Kidney (tissue), 14 donors: ENCODE results near the gene UBASH3A. TPM values are rescaled to one million over a fixed set of nuclear protein-coding genes. Genes with fewer than 3 reads are reported as not detected.

Source experiments
- DNase-seq, 5 donors: peaks; one replicate each; pipeline ENCODE4 v3.0.0-alpha.2; 2013 to 2020
- FAIRE-seq: peaks from 2 replicates; lab custom pipeline; 2012; peaks lifted over from hg19 to GRCh38; lab: Jason Lieb, UNC
- H3K27ac ChIP-seq, 2 donors: one replicate each; pipeline ENCODE4 v1.7.0; 2013; ENCODE audit warnings: low read depth in 2 of 2, low read length in 2 of 2, inconsistent platforms in 1 of 2
- H3K27me3 ChIP-seq: one replicate; pipeline ENCODE4 v1.7.1; 2013; ENCODE audit warnings: low read length, inconsistent platforms; ENCODE audit not compliant: control insufficient read depth, insufficient read depth
- H3K36me3 ChIP-seq, 3 donors: one replicate each; pipeline versions ENCODE4 v1.7.0 to v1.7.1; 2013; ENCODE audit warnings: low read length in 3 of 3, control low read depth in 1 of 3, inconsistent platforms in 1 of 3; ENCODE audit not compliant: insufficient read depth in 3 of 3, control insufficient read depth in 2 of 3
- H3K4me1 ChIP-seq, 3 donors: one replicate each; pipeline versions ENCODE4 v1.7.0 to v1.7.1; 2013; ENCODE audit warnings: low read length in 3 of 3, inconsistent platforms in 1 of 3, low read depth in 1 of 3; ENCODE audit not compliant: control insufficient read depth in 2 of 3, insufficient read depth in 2 of 3
- H3K4me3 ChIP-seq, 3 donors: one replicate each; pipeline versions ENCODE4 v1.7.0 to v1.8.1; 2013; ENCODE audit warnings: low read length in 3 of 3, control low read depth in 1 of 3, inconsistent platforms in 1 of 3
- H3K9ac ChIP-seq, 3 donors: one replicate each; pipeline versions ENCODE4 v1.7.0 to v1.7.1; 2013; ENCODE audit warnings: low read length in 3 of 3, control low read depth in 1 of 3, inconsistent platforms in 1 of 3
- H3K9me3 ChIP-seq, 3 donors: one replicate each; pipeline versions ENCODE4 v1.7.0 to v1.7.1; 2013; ENCODE audit warnings: low read length in 3 of 3, control low read depth in 1 of 3, inconsistent platforms in 1 of 3; ENCODE audit not compliant: control insufficient read depth in 2 of 3, insufficient read depth in 1 of 3
- intact Hi-C: fragments of 100-400 bp; cut with DNase I; formaldehyde crosslinking; loops from one replicate; pipeline ENCODE4 v1.11.1; 2022
- polyA plus RNA-seq: library from polyadenylated mRNA; stranded (reverse); fragments of 350-450 nt; fragmentation: Illumina TruSeq; extraction: RNeasy Lipid Tissue Mini Kit (QIAGEN cat#74804); gene quantifications from one replicate; pipeline ENCODE4 v1.2.3, GENCODE V29; 2014; ENCODE audit warnings: low read depth, low replicate concordance; ENCODE audit not compliant: insufficient read depth
- total RNA-seq: library from RNA; stranded (reverse); fragmentation: NEBNext Ultra II Directional; extraction: Animal tissue kit (Norgen Biotek cat#: 25700); gene quantifications from one replicate; pipeline ENCODE4 v1.2.1, GENCODE V29; 2021
- TF ChIP-seq, protein P1 (sequence below): IDR thresholded peaks from 3 replicates; pipeline ENCODE4 v1.5.1; 2012; ENCODE audit warnings: mild to moderate bottlenecking, moderate library complexity, borderline replicate concordance; ENCODE audit not compliant: insufficient read depth; ENCODE audit errors: extremely low read depth
- donor health status: control.
- donor health status: control.
- donor health status: control.
- donor health status: control.
- donor health status: control.
- donor health status: DM: yes; HTN: yes; CAD: no.
- donor health status: Normal renal cell carcinoma (clear cell type).

The UBASH3A gene
- total and polyA plus RNA-seq, 2 donors from 2014 or later: 2.7 TPM; not detected in 1

DNA sequence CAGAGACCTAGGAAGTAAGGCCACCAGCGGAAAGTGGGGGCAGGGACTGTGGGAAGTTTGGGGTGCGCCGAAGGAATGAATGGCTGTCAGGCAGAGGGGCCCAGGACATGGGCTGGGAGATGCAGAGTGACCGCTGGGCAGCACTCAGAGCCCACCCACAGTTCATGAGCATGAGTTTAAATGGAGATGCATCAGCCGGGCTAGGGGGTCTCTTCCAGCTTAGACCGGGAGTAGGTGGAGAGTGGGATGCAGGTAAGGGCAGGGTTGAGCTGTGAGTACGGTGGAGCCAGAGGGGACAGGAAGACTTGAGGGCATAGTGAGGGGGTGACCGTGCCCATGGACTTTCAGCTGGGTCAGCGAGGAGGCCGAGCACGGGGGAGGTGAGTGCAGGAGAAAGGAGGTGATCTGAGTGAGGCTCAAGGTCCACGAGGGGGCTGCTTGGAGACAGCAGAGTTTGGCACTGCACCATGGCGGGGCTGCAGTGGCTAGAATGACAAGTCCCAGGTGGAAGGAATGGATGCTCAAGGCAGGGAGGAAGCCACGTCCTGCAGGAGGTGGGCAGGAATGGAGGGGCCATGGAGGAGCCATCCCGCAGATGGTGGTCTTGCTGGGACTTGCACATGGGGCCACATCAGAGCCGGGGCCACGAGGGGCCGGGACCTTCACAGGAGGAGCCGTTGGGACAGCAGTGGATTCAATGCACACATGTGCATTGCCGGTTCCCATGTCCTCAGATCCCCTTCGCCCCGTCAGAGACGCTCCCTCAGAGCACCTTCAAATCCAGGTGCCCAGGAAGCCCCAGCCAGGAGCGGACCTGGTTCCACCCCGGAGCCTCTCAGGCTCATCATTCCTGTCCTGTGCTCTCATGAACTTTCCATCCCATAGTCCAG is 34.9 kb downstream of the UBASH3A start:
- no peak overlapping the region for H3K4me3 ChIP-seq
- no peaks in the 10 kb centered on the region for H3K36me3 ChIP-seq
- DNase-seq (peak in 1 of 5 donors; percentile 55), FAIRE-seq (no peak)
- intact Hi-C loops: no loop called here
- H3K9me3 ChIP-seq: peaks cover 0 to 2% (median 0%) of the 10 kb centered on the region in 3 donors
- TF ChIP-seq, protein P1, sequence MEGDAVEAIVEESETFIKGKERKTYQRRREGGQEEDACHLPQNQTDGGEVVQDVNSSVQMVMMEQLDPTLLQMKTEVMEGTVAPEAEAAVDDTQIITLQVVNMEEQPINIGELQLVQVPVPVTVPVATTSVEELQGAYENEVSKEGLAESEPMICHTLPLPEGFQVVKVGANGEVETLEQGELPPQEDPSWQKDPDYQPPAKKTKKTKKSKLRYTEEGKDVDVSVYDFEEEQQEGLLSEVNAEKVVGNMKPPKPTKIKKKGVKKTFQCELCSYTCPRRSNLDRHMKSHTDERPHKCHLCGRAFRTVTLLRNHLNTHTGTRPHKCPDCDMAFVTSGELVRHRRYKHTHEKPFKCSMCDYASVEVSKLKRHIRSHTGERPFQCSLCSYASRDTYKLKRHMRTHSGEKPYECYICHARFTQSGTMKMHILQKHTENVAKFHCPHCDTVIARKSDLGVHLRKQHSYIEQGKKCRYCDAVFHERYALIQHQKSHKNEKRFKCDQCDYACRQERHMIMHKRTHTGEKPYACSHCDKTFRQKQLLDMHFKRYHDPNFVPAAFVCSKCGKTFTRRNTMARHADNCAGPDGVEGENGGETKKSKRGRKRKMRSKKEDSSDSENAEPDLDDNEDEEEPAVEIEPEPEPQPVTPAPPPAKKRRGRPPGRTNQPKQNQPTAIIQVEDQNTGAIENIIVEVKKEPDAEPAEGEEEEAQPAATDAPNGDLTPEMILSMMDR: no peak
- no peaks in the 10 kb centered on the region for H3K27me3 ChIP-seq
- H3K27ac ChIP-seq: no peak overlapping the region
- H3K9ac ChIP-seq: no peak overlapping the region
- H3K4me1 ChIP-seq: no peaks in the 10 kb centered on the region

DNA sequence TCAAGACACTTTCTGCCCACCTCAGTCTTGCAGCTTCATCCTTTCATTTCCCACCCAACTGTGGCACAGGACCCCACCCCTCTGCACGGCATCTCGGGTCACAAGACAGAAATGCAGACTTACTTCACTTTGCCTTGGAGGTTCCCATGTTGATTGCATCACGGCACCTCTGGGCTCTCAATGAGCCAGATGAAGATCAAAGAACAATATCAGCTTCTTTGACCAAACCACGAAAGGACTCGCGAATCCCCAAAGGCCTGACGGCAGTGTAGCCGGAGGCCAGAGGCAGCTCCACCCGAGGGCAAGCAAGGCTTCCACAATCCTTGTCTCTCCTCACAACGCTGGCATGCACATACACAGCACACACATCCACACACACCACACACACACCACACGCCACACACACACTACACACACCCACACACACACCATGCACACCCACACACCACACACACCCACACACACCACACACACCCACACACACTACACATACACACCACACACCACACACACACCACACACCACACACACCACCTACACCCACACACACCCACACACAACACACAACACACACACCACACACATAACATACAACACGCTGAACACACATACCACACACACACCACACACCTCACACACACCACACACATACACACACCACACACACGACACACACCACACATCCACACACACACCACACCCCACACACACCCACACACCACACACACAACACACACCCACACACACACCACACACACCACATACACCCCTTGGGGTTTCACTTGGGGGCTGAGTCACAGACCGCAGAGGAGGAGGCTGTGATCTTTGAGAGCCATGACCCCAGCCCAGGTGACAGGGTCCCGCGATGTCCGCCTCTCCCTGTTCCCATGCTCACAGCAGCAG is 35.8 kb downstream of the UBASH3A start:
- Histone ChIP-seq H3K4me3 (no peak overlapping the region), H3K9ac (no peak overlapping the region), H3K27ac (no peak overlapping the region), H3K27me3 (no peaks in the 10 kb centered on the region), H3K36me3 (no peaks in the 10 kb centered on the region), H3K9me3 (peaks cover 0 to 2% (median 0%) of the 10 kb centered on the region in 3 donors), H3K4me1 (no peaks in the 10 kb centered on the region)
- peak in 1 of 5 donors; percentile 48 for DNase-seq
- no peak for FAIRE-seq
- TF ChIP-seq, protein P1: no peak
- intact Hi-C loops: loop anchor here (10.0 kb wide), 1 partner anchor 105 kb away; no protein-coding TSS in a partner anchor

DNA sequence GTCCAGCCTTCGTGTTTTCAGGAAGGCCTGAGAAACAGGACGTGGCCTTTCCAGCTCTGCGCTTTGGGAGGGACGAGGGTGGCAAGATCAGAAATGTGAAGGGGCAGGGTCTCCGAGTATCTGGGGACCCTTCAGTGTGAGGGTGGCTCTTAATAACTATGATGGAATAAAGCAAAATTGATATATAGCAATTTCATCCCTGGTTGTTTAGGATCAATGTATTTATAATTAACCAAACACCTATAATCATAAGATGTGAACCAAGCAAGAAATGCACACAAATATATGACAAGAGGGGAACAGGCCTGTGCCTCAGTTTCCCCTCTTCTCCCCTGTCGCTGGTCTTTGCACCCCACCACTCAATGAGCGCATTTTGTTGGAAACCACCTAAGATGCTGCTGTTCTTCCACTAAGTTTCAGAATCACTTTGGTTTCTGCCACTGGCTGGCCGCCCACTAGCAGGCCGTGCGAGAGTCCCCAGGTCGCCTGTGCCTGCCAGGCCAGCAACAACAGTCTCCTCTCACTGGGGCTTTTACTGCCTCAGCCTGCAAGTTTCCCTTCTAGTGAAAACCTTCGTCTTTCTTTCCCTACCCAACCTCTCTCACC is 36.6 kb downstream of the UBASH3A start:
- Histone ChIP-seq H3K9me3 (peaks cover 0 to 2% (median 0%) of the 10 kb centered on the region in 3 donors), H3K27ac (no peak overlapping the region), H3K36me3 (no peaks in the 10 kb centered on the region), H3K4me1 (no peaks in the 10 kb centered on the region), H3K9ac (no peak overlapping the region), H3K4me3 (no peak overlapping the region), H3K27me3 (no peaks in the 10 kb centered on the region)
- DNase-seq: peak in 1 of 5 donors; percentile 22
- TF ChIP-seq, protein P1: no peak
- FAIRE-seq: no peak
- intact Hi-C loops: loop anchor here (10.0 kb wide), 1 partner anchor 105 kb away; no protein-coding TSS in a partner anchor
